GM19397 (cell line): ENCODE results near the gene SYTL2.

Experiments used
- ATAC-seq: cut with Tn5 transposase; IDR thresholded peaks from one replicate; pipeline ENCODE4 v1.9.1; 2021; ENCODE audit warnings: mild to moderate bottlenecking, moderate library complexity; ENCODE audit not compliant: unreplicated experiment

Gene SYTL2

GRCh38 chr11:85767246-85767945 lies 43.5 kb downstream of the SYTL2 start:
- ATAC-seq, result no peak

- ATAC-seq, result no peak
Measured at GRCh38 chr11:85766721-85767161, 44.2 kb downstream of the SYTL2 start.

- ATAC-seq, result no peak
Measured at GRCh38 chr11:85764796-85765195, 46.1 kb downstream of the SYTL2 start.

GRCh38 chr11:85762226-85762625 lies 48.7 kb downstream of the SYTL2 start:
- no peak for ATAC-seq

GRCh38 chr11:85759915-85760314 lies 51.0 kb downstream of the SYTL2 start:
- ATAC-seq, result no peak

GRCh38 chr11:85758480-85759039 lies 52.4 kb downstream of the SYTL2 start:
- ATAC-seq, result no peak

- ATAC-seq, result no peak
Measured at GRCh38 chr11:85758026-85758425, 52.9 kb downstream of the SYTL2 start.

GRCh38 chr11:85756401-85757200 lies 54.3 kb downstream of the SYTL2 start:
- no peak for ATAC-seq

- ATAC-seq, result no peak
Measured at GRCh38 chr11:85755701-85756100, 55.2 kb downstream of the SYTL2 start.

- no peak for ATAC-seq
Measured at GRCh38 chr11:85755285-85755684, 55.7 kb downstream of the SYTL2 start.

GRCh38 chr11:85752890-85753581 lies 57.9 kb downstream of the SYTL2 start:
- ATAC-seq, result no peak

- no peak for ATAC-seq
Measured at GRCh38 chr11:85752201-85752889, 58.6 kb downstream of the SYTL2 start.

- no peak for ATAC-seq
Measured at GRCh38 chr11:85751724-85752123, 59.2 kb downstream of the SYTL2 start.

- no peak for ATAC-seq
Measured at GRCh38 chr11:85750646-85751045, 60.3 kb downstream of the SYTL2 start.

- no peak for ATAC-seq
Measured at GRCh38 chr11:85749884-85750283, 61.1 kb downstream of the SYTL2 start.

GRCh38 chr11:85749287-85749834 lies 61.6 kb downstream of the SYTL2 start:
- no peak for ATAC-seq

GRCh38 chr11:85748455-85748891 lies 62.5 kb downstream of the SYTL2 start:
- ATAC-seq, result no peak

GRCh38 chr11:85746670-85747069 lies 64.3 kb downstream of the SYTL2 start:
- no peak for ATAC-seq

- ATAC-seq, result no peak
Measured at GRCh38 chr11:85745626-85746025, 65.3 kb downstream of the SYTL2 start.

- no peak for ATAC-seq
Measured at GRCh38 chr11:85742873-85743275, 68.1 kb downstream of the SYTL2 start.
